K562 (cell line): ENCODE measurements around the gene FAHD2A. TPM values are rescaled to one million over a fixed set of nuclear protein-coding genes. Genes with fewer than 3 reads are reported as not detected.
"Not testable (repeated sequence)": the region's sequence is repeated elsewhere in the genome, so short reads cannot be mapped to it uniquely, and the experiment has no call there.

Experiments
- ATAC-seq: fragments of 200-7000 bp; cut with Tn5 transposase; 3 replicates; pipeline ENCODE4 v1.9.1; 2020; ENCODE audit warnings: moderate library complexity
- BruUV-seq: library from RNA; stranded (reverse); fragments of 400-500 nt; replicated peaks from 2 replicates; lab custom pipeline; 2021; lab: Mats Ljungman, UMichigan
- CTCF ChIA-PET: fragments of 300-600 bp; formaldehyde crosslinking; extraction: SDS; loops from one replicate; lab custom pipeline; 2021; ENCODE audit warnings: low intra/inter-chr PET ratio; lab: Yijun Ruan, JAX
- POLR2A ChIA-PET: fragments of 300-600, 350-650 bp; sonication (Branson Sonifier 250); formaldehyde crosslinking; extraction: SDS; loops from one replicate; lab custom pipeline; 2021; ENCODE audit warnings: antibody characterized with exemption, inconsistent platforms; lab: Yijun Ruan, JAX
- DNase-seq, 4 experiments: peaks; one replicate each; pipeline versions ENCODE4 v3.0.0 to v3.0.0-alpha.2; 2011 to 2018; ENCODE audit warnings: low spot score in 3 of 4, mixed read lengths in 3 of 4; ENCODE audit errors: extremely low read depth in 1 of 4
- FAIRE-seq: peaks from 2 replicates; lab custom pipeline; 2011; peaks lifted over from hg19 to GRCh38; lab: Jason Lieb, UNC
- H2AFZ ChIP-seq: 2 replicates; pipeline ENCODE4 v1.6.0; 2011; ENCODE audit warnings: low read depth, low read length, control low read depth, inconsistent platforms
- H3K27ac ChIP-seq: fragments of 200-600 bp; 3 replicates; pipeline ENCODE4 v1.8.0; 2011; ENCODE audit warnings: low read depth, mild to moderate bottlenecking, control low read depth, inconsistent platforms, low read length, moderate library complexity, mixed read lengths; ENCODE audit errors: extremely low read depth
- H3K27me3 ChIP-seq, 2 experiments: fragments of 300-600 bp in 1 of 2; 2 replicates in 1 of 2; 3 replicates in 1 of 2; pipeline versions ENCODE4 v1.6.0 to v1.8.0; 2011; ENCODE audit warnings: inconsistent platforms in 2 of 2, low read length in 2 of 2, mild to moderate bottlenecking in 1 of 2, mixed read lengths in 1 of 2, moderate library complexity in 1 of 2; ENCODE audit not compliant: control insufficient read depth in 2 of 2, insufficient read depth in 2 of 2
- H3K36me3 ChIP-seq: fragments of 300-600 bp; 3 replicates; pipeline ENCODE4 v1.8.0; 2011; ENCODE audit warnings: mild to moderate bottlenecking, low read length, inconsistent platforms; ENCODE audit not compliant: control insufficient read depth, insufficient read depth
- H3K4me1 ChIP-seq, 2 experiments: fragments of 200-600 bp in 1 of 2; replicated peaks in 1 of 2; 2 replicates in 1 of 2; 3 replicates in 1 of 2; pipeline versions ENCODE4 v1.5.1 to v1.8.0; 2011; ENCODE audit warnings: inconsistent platforms in 2 of 2, low read length in 2 of 2, mild to moderate bottlenecking in 1 of 2, mixed read lengths in 1 of 2, moderate library complexity in 1 of 2; ENCODE audit not compliant: control insufficient read depth in 2 of 2, insufficient read depth in 2 of 2
- H3K4me2 ChIP-seq: 2 replicates; pipeline ENCODE4 v1.6.1; 2011; ENCODE audit warnings: low read length, control low read depth, inconsistent platforms, mixed read lengths; ENCODE audit not compliant: insufficient read depth
- H3K4me3 ChIP-seq: fragments of 200-600 bp; sonication (generic), shearing (Covaris generic); 2 replicates; pipeline ENCODE4 v1.5.1; 2016; ENCODE audit warnings: control low read depth, inconsistent platforms
- H3K79me2 ChIP-seq: fragments of 200-600 bp; 3 replicates; pipeline ENCODE4 v1.8.0; 2011; ENCODE audit warnings: low read length, inconsistent platforms; ENCODE audit not compliant: control insufficient read depth, insufficient read depth
- H3K9ac ChIP-seq, 2 experiments: 2 replicates each; pipeline versions ENCODE4 v1.6.0 to v1.6.1; 2011; ENCODE audit warnings: low read depth in 2 of 2, low read length in 2 of 2, control low read depth in 1 of 2, inconsistent platforms in 1 of 2, mild to moderate bottlenecking in 1 of 2, mixed read lengths in 1 of 2; ENCODE audit not compliant: insufficient read depth in 1 of 2
- H3K9me1 ChIP-seq: one replicate; pipeline ENCODE4 v1.6.0; 2011; ENCODE audit warnings: inconsistent platforms, mild to moderate bottlenecking, low read length, moderate library complexity; ENCODE audit not compliant: control insufficient read depth, insufficient read depth
- H3K9me3 ChIP-seq: replicated peaks from 2 replicates; pipeline ENCODE4 v1.5.1; 2011; ENCODE audit warnings: low read depth, low read length, inconsistent platforms; ENCODE audit not compliant: control insufficient read depth, insufficient read depth
- H4K20me1 ChIP-seq: replicated peaks from 2 replicates; pipeline ENCODE4 v1.6.1; 2011; ENCODE audit warnings: low read length, inconsistent platforms, mixed read lengths; ENCODE audit not compliant: control insufficient read depth, insufficient read depth
- KLF16 ChIP-seq: IDR thresholded peaks from 2 replicates; pipeline ENCODE4 v1.6.1; 2016; ENCODE audit warnings: antibody characterized with exemption
- RFX1 ChIP-seq: fragments of 450-650 bp; IDR thresholded peaks from 2 replicates; pipeline ENCODE4 v1.6.1; 2016; ENCODE audit warnings: mild to moderate bottlenecking, moderate library complexity
- WGBS: fragments of 100-300 bp; shearing (Covaris generic); methylation state at CpG from one replicate; pipeline ENCODE4 v1.1.6; 2016; ENCODE audit warnings: low coverage, mixed read lengths; ENCODE audit not compliant: insufficient coverage; ENCODE audit errors: missing lambda C conversion rate; 5-methylcytosine and 5-hydroxymethylcytosine counted together
- in situ Hi-C: fragments of 300-500 bp; cut with MboI; formaldehyde crosslinking; loops from 4 replicates; pipeline ENCODE4 v1.15.0; 2018; ENCODE audit warnings: inconsistent platforms, mixed read lengths
- intact Hi-C: fragments of 100-400 bp; cut with micrococcal nuclease; formaldehyde crosslinking; loops from 2 replicates; pipeline ENCODE4 v1.14.2; 2022
- polyA plus RNA-seq, 8 experiments: library from polyadenylated mRNA; depleted of rRNA in 4 of 8; stranded (reverse) in 5 of 8; unstranded in 3 of 8; fragments of >200 nt; fragmentation: Nextera tagmentation in 2 of 8; fragmentation: Illumina TruSeq in 1 of 8; extraction: Ambion mirVana in 2 of 8; extraction: Trizol in 1 of 8; gene quantifications; 2 replicates each; pipeline versions ENCODE4 v1.2.1 to v1.2.3, GENCODE V29; 2011 to 2014; ENCODE audit warnings: inconsistent platforms in 1 of 8, missing spikeins in 1 of 8
- total RNA-seq, 7 experiments: library from RNA; depleted of rRNA in 6 of 7; stranded (reverse); fragments of >200 nt in 6 of 7; fragmentation: Illumina TruSeq in 2 of 7; extraction: Trizol in 2 of 7; gene quantifications; 2 replicates each; pipeline versions ENCODE4 v1.2.1 to v1.2.3, GENCODE V29; 2011 to 2021; ENCODE audit warnings: low replicate concordance in 1 of 7
- TF ChIP-seq, protein P1 (sequence below): IDR thresholded peaks from 2 replicates; pipeline ENCODE4 v1.6.1; 2011; ENCODE audit warnings: borderline replicate concordance, low read depth, mild to moderate bottlenecking, moderate library complexity, low read length; ENCODE audit not compliant: insufficient read depth, poor library complexity, severe bottlenecking
- TF ChIP-seq, protein P2 (sequence below), 3 experiments: IDR thresholded peaks in 2 of 3; conservative IDR thresholded peaks in 1 of 3; 2 replicates each; pipeline ENCODE4 v1.5.1; 2011 to 2012; ENCODE audit warnings: low read length in 3 of 3, mild to moderate bottlenecking in 3 of 3, control low read depth in 2 of 3, improper control_type of control experiment in 1 of 3, inconsistent platforms in 1 of 3, low read depth in 1 of 3, mixed read lengths in 1 of 3, moderate library complexity in 1 of 3; ENCODE audit not compliant: insufficient read depth in 2 of 3

The FAHD2A gene
- total and polyA plus RNA-seq, 9 of the 15 experiments (the other 6 are each of a cell fraction or from before 2014, with no cell fraction given): 13.8 to 41.0 (median 30.4) TPM

DNA sequence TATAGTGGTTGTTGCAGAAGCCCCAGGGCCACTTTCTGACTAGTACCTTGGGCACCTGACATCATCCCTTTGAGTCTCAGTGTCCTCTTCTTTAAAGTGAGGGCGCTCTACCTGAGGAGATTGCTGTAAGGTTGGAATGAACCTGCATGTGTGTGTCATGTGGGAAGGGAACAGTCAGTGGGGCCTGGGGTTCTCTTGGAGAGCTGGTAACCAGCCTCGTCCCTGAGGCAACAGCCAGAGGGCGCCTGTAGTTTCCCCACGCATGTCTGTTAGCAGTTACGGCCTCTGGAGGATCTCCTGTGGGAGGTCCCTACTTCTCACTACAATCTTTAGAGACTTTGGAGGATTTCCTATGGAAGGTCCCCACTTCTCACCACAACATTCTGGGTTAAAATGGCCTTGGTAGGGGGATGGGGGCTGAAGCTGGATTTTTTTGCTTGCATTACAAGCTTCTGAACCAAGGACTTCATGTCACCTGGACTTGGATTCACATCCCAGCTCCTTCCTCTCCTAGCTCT lies 755 bp downstream of the FAHD2A start (continued):
- TF ChIP-seq, protein P1, sequence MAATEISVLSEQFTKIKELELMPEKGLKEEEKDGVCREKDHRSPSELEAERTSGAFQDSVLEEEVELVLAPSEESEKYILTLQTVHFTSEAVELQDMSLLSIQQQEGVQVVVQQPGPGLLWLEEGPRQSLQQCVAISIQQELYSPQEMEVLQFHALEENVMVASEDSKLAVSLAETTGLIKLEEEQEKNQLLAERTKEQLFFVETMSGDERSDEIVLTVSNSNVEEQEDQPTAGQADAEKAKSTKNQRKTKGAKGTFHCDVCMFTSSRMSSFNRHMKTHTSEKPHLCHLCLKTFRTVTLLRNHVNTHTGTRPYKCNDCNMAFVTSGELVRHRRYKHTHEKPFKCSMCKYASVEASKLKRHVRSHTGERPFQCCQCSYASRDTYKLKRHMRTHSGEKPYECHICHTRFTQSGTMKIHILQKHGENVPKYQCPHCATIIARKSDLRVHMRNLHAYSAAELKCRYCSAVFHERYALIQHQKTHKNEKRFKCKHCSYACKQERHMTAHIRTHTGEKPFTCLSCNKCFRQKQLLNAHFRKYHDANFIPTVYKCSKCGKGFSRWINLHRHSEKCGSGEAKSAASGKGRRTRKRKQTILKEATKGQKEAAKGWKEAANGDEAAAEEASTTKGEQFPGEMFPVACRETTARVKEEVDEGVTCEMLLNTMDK: peak; percentile 74
- TF ChIP-seq RFX1: peak; percentile 37; the same call in 1 of the 2 replicates
- TF ChIP-seq, protein P2, sequence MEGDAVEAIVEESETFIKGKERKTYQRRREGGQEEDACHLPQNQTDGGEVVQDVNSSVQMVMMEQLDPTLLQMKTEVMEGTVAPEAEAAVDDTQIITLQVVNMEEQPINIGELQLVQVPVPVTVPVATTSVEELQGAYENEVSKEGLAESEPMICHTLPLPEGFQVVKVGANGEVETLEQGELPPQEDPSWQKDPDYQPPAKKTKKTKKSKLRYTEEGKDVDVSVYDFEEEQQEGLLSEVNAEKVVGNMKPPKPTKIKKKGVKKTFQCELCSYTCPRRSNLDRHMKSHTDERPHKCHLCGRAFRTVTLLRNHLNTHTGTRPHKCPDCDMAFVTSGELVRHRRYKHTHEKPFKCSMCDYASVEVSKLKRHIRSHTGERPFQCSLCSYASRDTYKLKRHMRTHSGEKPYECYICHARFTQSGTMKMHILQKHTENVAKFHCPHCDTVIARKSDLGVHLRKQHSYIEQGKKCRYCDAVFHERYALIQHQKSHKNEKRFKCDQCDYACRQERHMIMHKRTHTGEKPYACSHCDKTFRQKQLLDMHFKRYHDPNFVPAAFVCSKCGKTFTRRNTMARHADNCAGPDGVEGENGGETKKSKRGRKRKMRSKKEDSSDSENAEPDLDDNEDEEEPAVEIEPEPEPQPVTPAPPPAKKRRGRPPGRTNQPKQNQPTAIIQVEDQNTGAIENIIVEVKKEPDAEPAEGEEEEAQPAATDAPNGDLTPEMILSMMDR (IDR thresholded peaks at IDR 0.05 in 2 of 3, conservative IDR thresholded peaks at IDR 0.05 in 1 of 3; ENCODE audit: insufficient read depth in 2 of 3, low read depth in 1 of 3, low read length in 3 of 3): peak; percentile 50 to 63 (median 53)
- 0 out of 2 replicates have a peak, but pooled peaks have one; percentile 11 for TF ChIP-seq KLF16
- TF ChIP-seq, all 486 proteins: peak for 11; not testable (repeated sequence) for 475

DNA sequence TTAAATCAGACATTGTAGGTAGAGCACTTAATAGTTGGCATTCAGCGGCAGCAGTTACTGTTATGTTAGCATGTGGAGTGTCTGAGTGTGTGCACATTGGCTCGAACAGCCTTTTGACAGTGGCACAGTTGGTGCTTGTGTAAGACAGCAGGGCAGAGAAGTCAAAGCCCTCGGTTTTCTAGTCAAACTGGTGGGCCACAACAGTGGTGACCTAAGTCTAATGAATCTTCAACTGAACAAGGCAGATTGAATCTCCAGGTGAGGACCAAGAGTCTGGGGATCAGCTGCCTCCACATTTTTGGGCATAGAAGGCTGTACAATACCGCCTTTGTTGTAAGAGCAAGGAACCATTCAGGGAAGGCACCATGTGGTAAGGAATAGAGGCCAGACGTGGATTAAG lies 1.3 kb downstream of the FAHD2A start:
- H3K9me1 ChIP-seq, H2AFZ ChIP-seq, ATAC-seq, FAIRE-seq, H4K20me1 ChIP-seq, H3K9me3 ChIP-seq, DNase-seq, H3K27me3 ChIP-seq, intact Hi-C loops: not testable (repeated sequence)
- peaks cover 18% of the 10 kb centered on the region; the same call in 1 of the 3 replicates for H3K36me3 ChIP-seq
- peak overlapping the region; percentile 6 to 89; a peak in 3 of 4 replicates for H3K9ac ChIP-seq
- peak overlapping the region; percentile 13; the same call in 1 of the 3 replicates for H3K27ac ChIP-seq
- H3K4me1 ChIP-seq: peaks cover 10 to 12% of the 10 kb centered on the region in 2 experiments; a peak in 4 of 5 replicates
- BruUV-seq: TSS peak; percentile 63
- 65% methylated on average over 5 of the region's 5 CpGs for WGBS
- POLR2A ChIA-PET: interaction anchor here (1.2 to 1.5 kb wide), 2 partner anchors 13 to 45 kb away, joined by 3 read pairs; no protein-coding TSS in a partner anchor
- CTCF ChIA-PET: interaction anchor here (1.4 kb wide), 1 partner anchor 15 kb away, joined by 3 read pairs; no protein-coding TSS in a partner anchor
- H3K4me3 ChIP-seq: peak overlapping the region; percentile 94
- peak overlapping the region; percentile 93 for H3K4me2 ChIP-seq
- peaks cover 29% of the 10 kb centered on the region for H3K79me2 ChIP-seq
- in situ Hi-C loops: loop anchor here (10.0 kb wide), 1 partner anchor 1691 kb away; the partner anchor contains the start of gene FAHD2B
